Measurements from ENCODE around the gene PRIM1.
"Not testable (repeated sequence)": the region's sequence is repeated elsewhere in the genome, so short reads cannot be mapped to it uniquely, and the experiment has no call there.

The PRIM1 gene

GRCh38 chr12:56716458-56716857, 35.7 kb downstream of the PRIM1 start:
- DNase-seq = no peak

- no peak for DNase-seq
These were observed 36.3 kb downstream of the PRIM1 start for GRCh38 chr12:56715798-56716197.

GRCh38 chr12:56714431-56714929, 37.6 kb downstream of the PRIM1 start:
- no peak for DNase-seq

GRCh38 chr12:56713345-56713744, 38.8 kb downstream of the PRIM1 start:
- no peak for DNase-seq

GRCh38 chr12:56709759-56710376, 42.3 kb downstream of the PRIM1 start:
- no peak for DNase-seq

GRCh38 chr12:56704522-56704921, 47.6 kb downstream of the PRIM1 start:
- not testable (repeated sequence) for DNase-seq

- no peak for DNase-seq
These were observed 53.0 kb downstream of the PRIM1 start for GRCh38 chr12:56699020-56699661.

- DNase-seq = no peak
These were observed 56.6 kb downstream of the PRIM1 start for GRCh38 chr12:56695327-56696101.

GRCh38 chr12:56694161-56694560, 58.0 kb downstream of the PRIM1 start:
- no peak for DNase-seq

GRCh38 chr12:56688846-56689109, 63.3 kb downstream of the PRIM1 start:
- DNase-seq = no peak

- peak; percentile 95 for DNase-seq
These were observed 63.8 kb downstream of the PRIM1 start, which contains the start of gene PTGES3 for GRCh38 chr12:56688129-56688845. Gene PTGES3 (minus strand): TSS chr12:56688284. CDS start chr12:56687999, 285 bp downstream.

GRCh38 chr12:56687223-56688128, 64.6 kb downstream of the PRIM1 start:
- DNase-seq = peak; percentile 58

GRCh38 chr12:56684745-56685359, 67.3 kb downstream of the PRIM1 start:
- DNase-seq = no peak

GRCh38 chr12:56682323-56682722, 69.8 kb downstream of the PRIM1 start:
- DNase-seq = no peak

Data from NCI-H1092 treated with DMSO at 0.1 percent for 48 hours (cell line).